Neural cell (in vitro differentiated cells): ENCODE data around the gene RAD51B. TPM values are rescaled to one million over a fixed set of nuclear protein-coding genes. Genes with fewer than 3 reads are reported as not detected.

Source experiments
- H2AFZ ChIP-seq: fragments of 200-600, 300-800 bp; sonication (generic), shearing (Covaris generic); 2 replicates; pipeline ENCODE4 v1.6.0; 2014; ENCODE audit warnings: low read depth, mild to moderate bottlenecking, antibody characterized with exemption, low read length, moderate library complexity
- H3F3A ChIP-seq: fragments of 200-600 bp; shearing (Covaris generic); 2 replicates; pipeline ENCODE4 v1.6.1; 2016; ENCODE audit warnings: mild to moderate bottlenecking, moderate library complexity, mixed read lengths, antibody characterized with exemption, low read length; ENCODE audit not compliant: insufficient read depth, poor library complexity, severe bottlenecking
- H3K27ac ChIP-seq: fragments of 200-600, 300-800 bp; sonication (generic), shearing (Covaris generic); 2 replicates; pipeline ENCODE4 v1.5.1; 2014; ENCODE audit warnings: mild to moderate bottlenecking, low read length, moderate library complexity
- H3K27me3 ChIP-seq: fragments of 300-800, 200-600 bp; sonication (generic), shearing (Covaris generic); 2 replicates; pipeline ENCODE4 v1.6.0; 2014; ENCODE audit warnings: mild to moderate bottlenecking, low read depth, low read length, moderate library complexity; ENCODE audit not compliant: insufficient read depth
- H3K36me3 ChIP-seq: fragments of 300-800, 200-600 bp; sonication (generic), shearing (Covaris generic); 2 replicates; pipeline ENCODE4 v1.5.1; 2014; ENCODE audit warnings: mild to moderate bottlenecking, antibody characterized with exemption, low read length, moderate library complexity; ENCODE audit not compliant: insufficient read depth
- H3K4me2 ChIP-seq: fragments of 300-800, 200-600 bp; sonication (generic), shearing (Covaris generic); 2 replicates; pipeline ENCODE4 v1.6.0; 2014; ENCODE audit warnings: mild to moderate bottlenecking, low read length
- H3K4me3 ChIP-seq: fragments of 300-800, 200-600 bp; sonication (generic), shearing (Covaris generic); 2 replicates; pipeline ENCODE4 v1.5.1; 2014; ENCODE audit warnings: mild to moderate bottlenecking, low read length, moderate library complexity
- H3K79me2 ChIP-seq: fragments of 200-600 bp; shearing (Covaris generic); replicated peaks from 2 replicates; pipeline ENCODE4 v1.6.0; 2014; ENCODE audit warnings: mild to moderate bottlenecking, low read length, moderate library complexity; ENCODE audit not compliant: insufficient read depth
- H3K9ac ChIP-seq: fragments of 300-800, 200-600 bp; sonication (generic), shearing (Covaris generic); 2 replicates; pipeline ENCODE4 v1.6.1; 2016; ENCODE audit warnings: mild to moderate bottlenecking, low read length, mixed read lengths
- H3K9me2 ChIP-seq: fragments of 200-600 bp; shearing (Covaris generic); 2 replicates; pipeline ENCODE4 v1.6.1; 2016; ENCODE audit warnings: mild to moderate bottlenecking, low read length, mixed read lengths; ENCODE audit not compliant: insufficient read depth
- H3K9me3 ChIP-seq: fragments of 200-600, 300-800 bp; sonication (generic), shearing (Covaris generic); 2 replicates; pipeline ENCODE4 v1.6.1; 2016; ENCODE audit warnings: mild to moderate bottlenecking, mixed run types, low read length, moderate library complexity, mixed read lengths
- H4K20me1 ChIP-seq: fragments of 200-600 bp; shearing (Covaris generic); 2 replicates; pipeline ENCODE4 v1.6.1; 2016; ENCODE audit warnings: mild to moderate bottlenecking, mixed run types; ENCODE audit not compliant: insufficient read depth
- CTCF ChIP-seq: fragments of 450-650 bp; IDR thresholded peaks from 2 replicates; pipeline ENCODE4 v1.5.1; 2014; ENCODE audit warnings: antibody characterized with exemption, mild to moderate bottlenecking, moderate library complexity; ENCODE audit not compliant: poor library complexity, severe bottlenecking
- EP300 ChIP-seq: fragments of 450-650 bp; conservative IDR thresholded peaks from 2 replicates; pipeline ENCODE4 v1.6.1; 2014; ENCODE audit warnings: antibody characterized with exemption, mild to moderate bottlenecking, moderate library complexity; ENCODE audit not compliant: poor library complexity, severe bottlenecking
- EZH2 ChIP-seq: fragments of 200-600, 300-800 bp; shearing (Covaris generic), sonication (generic); IDR thresholded peaks from 2 replicates; pipeline ENCODE4 v1.6.1; 2014; ENCODE audit warnings: antibody characterized with exemption, low read length, borderline replicate concordance, mild to moderate bottlenecking; ENCODE audit not compliant: insufficient read depth, poor library complexity, severe bottlenecking
- MXI1 ChIP-seq: fragments of 450-650 bp; conservative IDR thresholded peaks from 2 replicates; pipeline ENCODE4 v1.6.1; 2014; ENCODE audit warnings: antibody characterized with exemption, mild to moderate bottlenecking; ENCODE audit not compliant: poor library complexity, severe bottlenecking
- POLR2AphosphoS5 ChIP-seq: IDR thresholded peaks from 2 replicates; pipeline ENCODE4 v1.6.1; 2012
- RAD21 ChIP-seq: fragments of 450-650 bp; conservative IDR thresholded peaks from 2 replicates; pipeline ENCODE4 v1.6.1; 2014; ENCODE audit warnings: antibody characterized with exemption, mild to moderate bottlenecking, moderate library complexity
- REST ChIP-seq: IDR thresholded peaks from 2 replicates; pipeline ENCODE4 v1.6.1; 2012; ENCODE audit warnings: borderline replicate concordance
- SMC3 ChIP-seq: fragments of 450-650 bp; conservative IDR thresholded peaks from 2 replicates; pipeline ENCODE4 v1.6.1; 2014; ENCODE audit warnings: antibody characterized with exemption, mild to moderate bottlenecking, moderate library complexity; ENCODE audit not compliant: poor library complexity
- TAF1 ChIP-seq: IDR thresholded peaks from 2 replicates; pipeline ENCODE4 v1.6.1; 2012; ENCODE audit warnings: low read depth
- polyA plus RNA-seq: library from polyadenylated mRNA; depleted of rRNA; stranded (reverse); fragments of >200 nt; gene quantifications from 2 replicates; pipeline ENCODE4 v1.2.3, GENCODE V29; 2014

Gene RAD51B
- polyA plus RNA-seq, 1 donor from 2014 or later: 3.1 TPM

- Histone ChIP-seq H3K9me3 (no peaks in the 10 kb centered on the region), H3K9ac (no peak overlapping the region), H3F3A (no peaks in the 10 kb centered on the region), H3K79me2 (no peaks in the 10 kb centered on the region), H4K20me1 (no peaks in the 10 kb centered on the region), H3K27ac (no peak overlapping the region), H3K9me2 (no peaks in the 10 kb centered on the region), H3K27me3 (no peaks in the 10 kb centered on the region), H3K36me3 (no peaks in the 10 kb centered on the region), H3K4me2 (no peak overlapping the region), H2AFZ (no peak overlapping the region), H3K4me3 (no peak overlapping the region)
- TF ChIP-seq REST (no peak), TAF1 (no peak), POLR2AphosphoS5 (no peak), MXI1 (no peak), EZH2 (no peak), SMC3 (no peak), EP300 (no peak), CTCF (no peak), RAD21 (no peak)
Observed at GRCh38 chr14:68598621-68599447, 779.3 kb downstream of the RAD51B start.

- H3F3A ChIP-seq: no peaks in the 10 kb centered on the region
- H3K9me3 ChIP-seq: no peaks in the 10 kb centered on the region
- H3K79me2 ChIP-seq: no peaks in the 10 kb centered on the region
- H3K27ac ChIP-seq: no peak overlapping the region
- H4K20me1 ChIP-seq: no peaks in the 10 kb centered on the region
- H3K9ac ChIP-seq: no peak overlapping the region
- H2AFZ ChIP-seq: no peak overlapping the region
- H3K36me3 ChIP-seq: no peaks in the 10 kb centered on the region
- H3K4me2 ChIP-seq: no peak overlapping the region
- H3K4me3 ChIP-seq: no peak overlapping the region
- no peaks in the 10 kb centered on the region for H3K27me3 ChIP-seq
- no peaks in the 10 kb centered on the region for H3K9me2 ChIP-seq
- TF ChIP-seq TAF1 (no peak), POLR2AphosphoS5 (no peak), MXI1 (no peak), CTCF (no peak), EZH2 (no peak), SMC3 (no peak), EP300 (no peak), RAD21 (no peak), REST (no peak)
Observed at GRCh38 chr14:68599896-68600610, 780.5 kb downstream of the RAD51B start.
